ENCODE data around the gene DPYSL5.

- no peak for TF ChIP-seq POLR2A (IDR thresholded peaks at IDR 0.05)
- no peak for TF ChIP-seq EP300 (IDR thresholded peaks at IDR 0.05)
- TF ChIP-seq CTCF (IDR thresholded peaks at IDR 0.05): no peak
- no peak for TF ChIP-seq POLR2AphosphoS5 (IDR thresholded peaks at IDR 0.05)
These were observed 88.9 kb downstream of the DPYSL5 start for GRCh38 chr2:26936855-26937254.
